PC-9 (cell line): ENCODE results near the gene ZNRF3. TPM values are rescaled to one million over a fixed set of nuclear protein-coding genes. Genes with fewer than 3 reads are reported as not detected.

Experiments used
- BruUV-seq: library from RNA; stranded (reverse); fragments of 400-500 nt; replicated peaks from 2 replicates; lab custom pipeline; 2021; lab: Mats Ljungman, UMichigan
- CTCF ChIA-PET: fragments of 300-600 bp; sonication (Branson Sonifier 250); formaldehyde crosslinking; loops from one replicate; lab custom pipeline; 2022; ENCODE audit warnings: antibody characterized with exemption; lab: Charles Lee
- POLR2A ChIA-PET: fragments of 300-600 bp; sonication (Branson Sonifier 250); formaldehyde crosslinking; loops from one replicate; lab custom pipeline; 2022; ENCODE audit warnings: antibody characterized with exemption; ENCODE audit not compliant: unreplicated experiment; lab: Charles Lee
- DNase-seq, 2 experiments: peaks; one replicate each; pipeline versions ENCODE4 v3.0.0 to v3.0.0-alpha.2; 2015 to 2022; ENCODE audit warnings: mixed read lengths in 1 of 2
- H2AFZ ChIP-seq: fragments of 200-600 bp; sonication (generic); 2 replicates; pipeline ENCODE4 v1.8.1; 2017; ENCODE audit warnings: antibody characterized with exemption
- H3F3A ChIP-seq: fragments of 200-600 bp; sonication (generic); 2 replicates; pipeline ENCODE4 v1.8.1; 2017; ENCODE audit warnings: antibody characterized with exemption, mild to moderate bottlenecking, low read depth; ENCODE audit not compliant: insufficient read depth
- H3K27ac ChIP-seq: fragments of 200-600 bp; sonication (generic); 2 replicates; pipeline ENCODE4 v1.6.1; 2016; ENCODE audit warnings: mixed run types
- H3K27me3 ChIP-seq: fragments of 200-600 bp; sonication (generic); 2 replicates; pipeline ENCODE4 v1.6.1; 2016; ENCODE audit warnings: low read depth, mixed run types; ENCODE audit not compliant: insufficient read depth
- H3K36me3 ChIP-seq: fragments of 200-600 bp; sonication (generic); 2 replicates; pipeline ENCODE4 v1.6.1; 2016; ENCODE audit warnings: low read depth, mixed run types
- H3K4me1 ChIP-seq: fragments of 200-600 bp; sonication (generic); replicated peaks from 2 replicates; pipeline ENCODE4 v1.6.1; 2016; ENCODE audit warnings: mixed run types; ENCODE audit not compliant: insufficient read depth
- H3K4me2 ChIP-seq: fragments of 200-600 bp; sonication (generic); 2 replicates; pipeline ENCODE4 v1.6.1; 2017; ENCODE audit warnings: mixed run types
- H3K4me3 ChIP-seq: fragments of 200-600 bp; sonication (generic); 2 replicates; pipeline ENCODE4 v1.6.1; 2016; ENCODE audit warnings: mixed run types
- H3K79me2 ChIP-seq: fragments of 200-600 bp; sonication (generic); 2 replicates; pipeline ENCODE4 v1.6.1; 2017; ENCODE audit warnings: low read depth, mixed run types
- H3K9me2 ChIP-seq: fragments of 200-600 bp; sonication (generic); 2 replicates; pipeline ENCODE4 v1.8.1; 2017; ENCODE audit warnings: mild to moderate bottlenecking; ENCODE audit not compliant: insufficient read depth
- H3K9me3 ChIP-seq: fragments of 200-600 bp; sonication (generic); 2 replicates; pipeline ENCODE4 v1.8.1; 2016; ENCODE audit warnings: low read depth; ENCODE audit not compliant: insufficient read depth
- H4K20me1 ChIP-seq: fragments of 200-600 bp; sonication (generic); 2 replicates; pipeline ENCODE4 v1.8.1; 2017; ENCODE audit not compliant: insufficient read depth
- EZH2 ChIP-seq: fragments of 200-600 bp; sonication (generic); IDR thresholded peaks from 2 replicates; pipeline ENCODE4 v1.8.0; 2017; ENCODE audit warnings: antibody characterized with exemption, low read depth
- intact Hi-C: fragments of 100-400 bp; cut with micrococcal nuclease; formaldehyde crosslinking; loops from one replicate; pipeline ENCODE4 v1.10.0; 2022; ENCODE audit not compliant: unreplicated experiment
- total RNA-seq: library from RNA; stranded (reverse); gene quantifications from 2 replicates; pipeline ENCODE4 v1.2.3, GENCODE V29; 2021
- TF ChIP-seq, protein P1 (sequence below): fragments of 200-600 bp; sonication (generic); conservative IDR thresholded peaks from 2 replicates; pipeline ENCODE4 v1.6.1; 2017; ENCODE audit warnings: mixed run types, antibody characterized with exemption, mild to moderate bottlenecking, moderate library complexity

Gene ZNRF3
- total RNA-seq, 1 experiment from 2014 or later: 5.2 TPM

GRCh38 chr22:29040385-29041275 lies 157.3 kb downstream of the ZNRF3 start:
- no peaks in the 10 kb centered on the region for H3K79me2 ChIP-seq
- H3K9me2 ChIP-seq: no peaks in the 10 kb centered on the region
- no peaks in the 10 kb centered on the region for H3K36me3 ChIP-seq
- no peaks in the 10 kb centered on the region for H3K9me3 ChIP-seq
- TF ChIP-seq, protein P1, sequence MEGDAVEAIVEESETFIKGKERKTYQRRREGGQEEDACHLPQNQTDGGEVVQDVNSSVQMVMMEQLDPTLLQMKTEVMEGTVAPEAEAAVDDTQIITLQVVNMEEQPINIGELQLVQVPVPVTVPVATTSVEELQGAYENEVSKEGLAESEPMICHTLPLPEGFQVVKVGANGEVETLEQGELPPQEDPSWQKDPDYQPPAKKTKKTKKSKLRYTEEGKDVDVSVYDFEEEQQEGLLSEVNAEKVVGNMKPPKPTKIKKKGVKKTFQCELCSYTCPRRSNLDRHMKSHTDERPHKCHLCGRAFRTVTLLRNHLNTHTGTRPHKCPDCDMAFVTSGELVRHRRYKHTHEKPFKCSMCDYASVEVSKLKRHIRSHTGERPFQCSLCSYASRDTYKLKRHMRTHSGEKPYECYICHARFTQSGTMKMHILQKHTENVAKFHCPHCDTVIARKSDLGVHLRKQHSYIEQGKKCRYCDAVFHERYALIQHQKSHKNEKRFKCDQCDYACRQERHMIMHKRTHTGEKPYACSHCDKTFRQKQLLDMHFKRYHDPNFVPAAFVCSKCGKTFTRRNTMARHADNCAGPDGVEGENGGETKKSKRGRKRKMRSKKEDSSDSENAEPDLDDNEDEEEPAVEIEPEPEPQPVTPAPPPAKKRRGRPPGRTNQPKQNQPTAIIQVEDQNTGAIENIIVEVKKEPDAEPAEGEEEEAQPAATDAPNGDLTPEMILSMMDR: peak; percentile 98
- no peak for TF ChIP-seq EZH2
- H3K4me2 ChIP-seq: peak overlapping the region; percentile 34
- H3K27ac ChIP-seq: no peak overlapping the region
- H4K20me1 ChIP-seq: peaks cover 3% of the 10 kb centered on the region; the same call in 1 of the 2 replicates
- ChIA-PET CTCF (interaction anchor here (0.5 to 1.3 kb wide), 4 partner anchors 10 to 185 kb away, joined by 4 to 11 read pairs (median 6); no protein-coding TSS in a partner anchor), POLR2A (interaction anchor here (0.5 to 0.6 kb wide), 3 partner anchors 204 to 1466 kb away, joined by 3 read pairs; no protein-coding TSS in a partner anchor)
- H2AFZ ChIP-seq: no peak overlapping the region
- H3K27me3 ChIP-seq: no peaks in the 10 kb centered on the region
- peak; percentile 44 to 70 for DNase-seq
- no TSS peak for BruUV-seq
- H3K4me3 ChIP-seq: no peak overlapping the region
- intact Hi-C loops: loop anchor here (1.0 to 10.0 kb wide), 4 partner anchors 114 to 440 kb away; no protein-coding TSS in a partner anchor
- peaks cover 22% of the 10 kb centered on the region for H3K4me1 ChIP-seq
- H3F3A ChIP-seq: peaks cover 17% of the 10 kb centered on the region

DNA sequence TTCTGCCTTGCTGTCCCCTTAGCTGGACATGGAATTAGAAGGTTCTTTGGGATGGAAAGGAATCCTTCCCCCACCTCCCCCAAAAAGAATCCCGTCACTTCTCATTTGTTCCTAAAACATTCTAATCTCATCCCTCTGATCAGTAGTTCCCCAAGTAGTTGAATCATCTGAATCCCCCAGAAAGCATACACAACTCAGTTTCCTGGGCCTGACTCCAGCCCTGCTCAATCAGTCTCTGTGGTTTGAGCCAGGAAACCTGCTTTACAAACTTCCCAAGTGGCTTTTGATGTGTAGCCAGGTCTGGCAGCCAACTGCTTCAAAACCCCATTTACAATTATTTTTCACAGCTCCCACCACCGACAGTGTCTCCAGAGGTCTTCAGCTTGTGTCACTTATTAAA lies 158.0 kb downstream of the ZNRF3 start:
- DNase-seq: no peak
- Histone ChIP-seq H3K79me2 (no peaks in the 10 kb centered on the region), H3K27ac (no peak overlapping the region), H3K4me1 (peaks cover 22% of the 10 kb centered on the region), H3K9me2 (no peaks in the 10 kb centered on the region), H3K36me3 (no peaks in the 10 kb centered on the region), H3K9me3 (no peaks in the 10 kb centered on the region), H4K20me1 (peaks cover 3% of the 10 kb centered on the region; the same call in 1 of the 2 replicates), H3K27me3 (no peaks in the 10 kb centered on the region), H3K4me3 (no peak overlapping the region), H2AFZ (no peak overlapping the region), H3F3A (peaks cover 17% of the 10 kb centered on the region), H3K4me2 (no peak overlapping the region)
- no TSS peak for BruUV-seq
- TF ChIP-seq EZH2: no peak
- TF ChIP-seq, protein P1: no peak
- intact Hi-C loops: loop anchor here (2.0 to 10.0 kb wide), 3 partner anchors 113 to 441 kb away; no protein-coding TSS in a partner anchor
- CTCF ChIA-PET: interaction anchor here (0.7 kb wide), 1 partner anchor 211 kb away, joined by 3 read pairs; no protein-coding TSS in a partner anchor
- POLR2A ChIA-PET: no interaction called here

DNA sequence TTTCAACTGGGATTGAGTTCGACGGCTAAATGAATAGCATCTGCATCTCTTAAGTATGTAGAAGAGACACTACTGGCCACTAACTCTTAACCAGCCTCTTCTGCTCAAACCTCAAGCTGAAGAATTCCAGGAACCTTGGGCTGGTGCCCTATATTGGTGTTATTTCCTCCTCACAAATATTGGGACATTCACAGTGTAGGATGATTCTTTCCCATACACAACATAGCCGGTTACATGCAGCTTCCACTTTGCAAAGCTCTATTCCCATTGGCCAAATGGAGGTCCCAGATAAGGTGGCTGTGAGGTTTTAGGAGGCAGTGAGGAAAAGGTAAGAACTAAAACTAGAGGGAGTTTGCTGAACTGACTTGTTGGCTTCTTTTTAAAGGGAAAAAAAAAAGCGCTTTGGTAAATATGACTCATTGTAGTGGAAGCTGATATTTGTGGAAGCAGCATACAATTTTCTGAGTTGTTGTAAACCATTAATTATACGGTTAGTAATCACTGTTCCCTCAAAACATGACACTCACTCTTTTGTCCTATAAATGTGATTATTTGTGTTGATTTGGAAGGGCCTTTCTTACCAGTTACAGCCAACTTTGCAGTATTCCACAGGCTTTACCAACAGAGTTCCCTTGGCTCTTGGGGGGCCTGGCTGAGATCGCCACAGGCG lies 160.7 kb downstream of the ZNRF3 start:
- H3K27ac ChIP-seq: peak overlapping the region; percentile 50
- peaks cover 3% of the 10 kb centered on the region; the same call in 1 of the 2 replicates for H4K20me1 ChIP-seq
- no peak overlapping the region for H3K4me3 ChIP-seq
- intact Hi-C loops: loop anchor here (5.0 to 10.0 kb wide), 2 partner anchors 111 to 203 kb away; no protein-coding TSS in a partner anchor
- no peaks in the 10 kb centered on the region for H3K27me3 ChIP-seq
- peaks cover 17% of the 10 kb centered on the region for H3F3A ChIP-seq
- H3K9me3 ChIP-seq: no peaks in the 10 kb centered on the region
- no peaks in the 10 kb centered on the region for H3K36me3 ChIP-seq
- POLR2A ChIA-PET: interaction anchor here (0.6 kb wide), 1 partner anchor 215 kb away, joined by 3 read pairs; no protein-coding TSS in a partner anchor
- H3K4me1 ChIP-seq: peaks cover 22% of the 10 kb centered on the region
- DNase-seq: peak in 1 of 2 experiments; percentile 76
- H2AFZ ChIP-seq: no peak overlapping the region
- no TSS peak for BruUV-seq
- H3K79me2 ChIP-seq: no peaks in the 10 kb centered on the region
- H3K4me2 ChIP-seq: peak overlapping the region; percentile 46
- no peaks in the 10 kb centered on the region for H3K9me2 ChIP-seq
- CTCF ChIA-PET: interaction anchor here (0.5 kb wide), 1 partner anchor 180 kb away, joined by 14 read pairs; no protein-coding TSS in a partner anchor
- TF ChIP-seq, protein P1: no peak
- no peak for TF ChIP-seq EZH2
